Adrenal gland (tissue), 5 donors: Measurements from ENCODE around the gene DSG4.

ENCODE experiments used
- POLR2A ChIP-seq, 2 donors: fragments of 450-650 bp; IDR thresholded peaks; one replicate each; pipeline ENCODE4 v1.6.1; 2017; ENCODE audit warnings: antibody characterized with exemption in 2 of 2, mild to moderate bottlenecking in 2 of 2, moderate library complexity in 1 of 2
- TF ChIP-seq, protein P1 (sequence below), 6 experiments: fragments of 450-650 bp in 4 of 6; fragments of 200-600 bp in 2 of 6; sonication (generic) in 1 of 6; IDR thresholded peaks; 1 replicate in 5 of 6; 2 replicates in 1 of 6; pipeline versions ENCODE4 v1.5.1 to v1.8.0; 2016 to 2021; ENCODE audit warnings: antibody characterized with exemption in 6 of 6, mild to moderate bottlenecking in 2 of 6, moderate library complexity in 1 of 6
- donor health status: DM: no; HTN: no; CAD: no.

DNA sequence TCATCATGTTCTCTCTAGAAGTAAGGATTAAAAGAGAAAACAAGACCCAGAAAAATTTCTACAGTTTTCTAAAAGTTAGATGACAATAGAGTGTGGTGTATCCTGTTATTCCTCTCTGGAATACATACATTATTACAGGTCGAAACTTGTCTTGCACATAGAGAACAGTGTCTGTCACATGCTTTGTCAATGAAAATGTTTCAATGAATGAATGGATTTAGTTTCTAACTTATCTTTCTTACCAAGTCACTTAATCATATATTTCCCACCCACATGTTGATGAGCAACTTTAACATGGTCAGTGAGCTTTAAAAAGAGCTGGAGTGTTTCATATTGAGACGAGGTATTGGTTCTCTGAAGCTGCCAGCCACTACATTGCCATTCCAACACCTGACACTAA lies 4.3 kb downstream of the DSG4 start:
- TF ChIP-seq, protein P1, sequence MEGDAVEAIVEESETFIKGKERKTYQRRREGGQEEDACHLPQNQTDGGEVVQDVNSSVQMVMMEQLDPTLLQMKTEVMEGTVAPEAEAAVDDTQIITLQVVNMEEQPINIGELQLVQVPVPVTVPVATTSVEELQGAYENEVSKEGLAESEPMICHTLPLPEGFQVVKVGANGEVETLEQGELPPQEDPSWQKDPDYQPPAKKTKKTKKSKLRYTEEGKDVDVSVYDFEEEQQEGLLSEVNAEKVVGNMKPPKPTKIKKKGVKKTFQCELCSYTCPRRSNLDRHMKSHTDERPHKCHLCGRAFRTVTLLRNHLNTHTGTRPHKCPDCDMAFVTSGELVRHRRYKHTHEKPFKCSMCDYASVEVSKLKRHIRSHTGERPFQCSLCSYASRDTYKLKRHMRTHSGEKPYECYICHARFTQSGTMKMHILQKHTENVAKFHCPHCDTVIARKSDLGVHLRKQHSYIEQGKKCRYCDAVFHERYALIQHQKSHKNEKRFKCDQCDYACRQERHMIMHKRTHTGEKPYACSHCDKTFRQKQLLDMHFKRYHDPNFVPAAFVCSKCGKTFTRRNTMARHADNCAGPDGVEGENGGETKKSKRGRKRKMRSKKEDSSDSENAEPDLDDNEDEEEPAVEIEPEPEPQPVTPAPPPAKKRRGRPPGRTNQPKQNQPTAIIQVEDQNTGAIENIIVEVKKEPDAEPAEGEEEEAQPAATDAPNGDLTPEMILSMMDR (IDR thresholded peaks at IDR 0.05) = no peak
- TF ChIP-seq POLR2A (IDR thresholded peaks at IDR 0.05) = no peak
